MM.1S (cell line): ENCODE data around the gene SH3RF3.

Source experiments
- EZH2 ChIP-seq: fragments of 300-600 bp; sonication (generic); optimal IDR thresholded peaks from 2 replicates; pipeline ENCODE3; 2017; ENCODE audit warnings: low read depth, mild to moderate bottlenecking, antibody characterized with exemption, low read length, mixed read lengths
- EZH2phosphoT487 ChIP-seq: fragments of 300-600 bp; sonication (generic); IDR thresholded peaks from 2 replicates; pipeline ENCODE4 v1.6.1; 2018; ENCODE audit warnings: antibody characterized with exemption, low read length
- TF ChIP-seq, protein P1 (sequence below): fragments of 300-600 bp; sonication (generic); IDR thresholded peaks from 2 replicates; pipeline ENCODE4 v1.5.1; 2016; ENCODE audit warnings: antibody characterized with exemption, low read length, mixed read lengths

GRCh38 chr2:109419960-109420370 is 291.0 kb downstream of the SH3RF3 start:
- no peak for TF ChIP-seq EZH2phosphoT487
- TF ChIP-seq EZH2: no peak
- TF ChIP-seq, protein P1, sequence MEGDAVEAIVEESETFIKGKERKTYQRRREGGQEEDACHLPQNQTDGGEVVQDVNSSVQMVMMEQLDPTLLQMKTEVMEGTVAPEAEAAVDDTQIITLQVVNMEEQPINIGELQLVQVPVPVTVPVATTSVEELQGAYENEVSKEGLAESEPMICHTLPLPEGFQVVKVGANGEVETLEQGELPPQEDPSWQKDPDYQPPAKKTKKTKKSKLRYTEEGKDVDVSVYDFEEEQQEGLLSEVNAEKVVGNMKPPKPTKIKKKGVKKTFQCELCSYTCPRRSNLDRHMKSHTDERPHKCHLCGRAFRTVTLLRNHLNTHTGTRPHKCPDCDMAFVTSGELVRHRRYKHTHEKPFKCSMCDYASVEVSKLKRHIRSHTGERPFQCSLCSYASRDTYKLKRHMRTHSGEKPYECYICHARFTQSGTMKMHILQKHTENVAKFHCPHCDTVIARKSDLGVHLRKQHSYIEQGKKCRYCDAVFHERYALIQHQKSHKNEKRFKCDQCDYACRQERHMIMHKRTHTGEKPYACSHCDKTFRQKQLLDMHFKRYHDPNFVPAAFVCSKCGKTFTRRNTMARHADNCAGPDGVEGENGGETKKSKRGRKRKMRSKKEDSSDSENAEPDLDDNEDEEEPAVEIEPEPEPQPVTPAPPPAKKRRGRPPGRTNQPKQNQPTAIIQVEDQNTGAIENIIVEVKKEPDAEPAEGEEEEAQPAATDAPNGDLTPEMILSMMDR: no peak
